Measurements from ENCODE around the gene MEI1.

DNA sequence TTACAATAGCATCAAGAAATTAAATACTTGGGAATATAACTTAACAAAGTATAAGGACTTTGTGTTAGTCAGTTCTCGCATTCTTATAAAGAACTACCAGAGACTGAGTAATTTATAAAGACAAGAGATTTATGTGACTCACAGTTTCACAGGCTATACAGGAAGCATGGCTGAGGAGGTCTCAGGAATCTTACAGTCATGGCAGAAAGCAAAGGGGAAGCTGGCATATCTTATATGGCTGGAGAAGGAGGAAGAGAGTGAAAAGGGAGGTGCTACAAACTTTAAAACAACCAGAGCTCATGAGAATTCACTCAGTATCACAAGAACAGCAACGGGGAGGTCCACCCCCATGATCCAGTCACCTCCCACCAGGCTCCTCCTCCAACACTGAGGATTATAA, 69.1 kb downstream of the MEI1 start:
- TF ChIP-seq, protein P1, sequence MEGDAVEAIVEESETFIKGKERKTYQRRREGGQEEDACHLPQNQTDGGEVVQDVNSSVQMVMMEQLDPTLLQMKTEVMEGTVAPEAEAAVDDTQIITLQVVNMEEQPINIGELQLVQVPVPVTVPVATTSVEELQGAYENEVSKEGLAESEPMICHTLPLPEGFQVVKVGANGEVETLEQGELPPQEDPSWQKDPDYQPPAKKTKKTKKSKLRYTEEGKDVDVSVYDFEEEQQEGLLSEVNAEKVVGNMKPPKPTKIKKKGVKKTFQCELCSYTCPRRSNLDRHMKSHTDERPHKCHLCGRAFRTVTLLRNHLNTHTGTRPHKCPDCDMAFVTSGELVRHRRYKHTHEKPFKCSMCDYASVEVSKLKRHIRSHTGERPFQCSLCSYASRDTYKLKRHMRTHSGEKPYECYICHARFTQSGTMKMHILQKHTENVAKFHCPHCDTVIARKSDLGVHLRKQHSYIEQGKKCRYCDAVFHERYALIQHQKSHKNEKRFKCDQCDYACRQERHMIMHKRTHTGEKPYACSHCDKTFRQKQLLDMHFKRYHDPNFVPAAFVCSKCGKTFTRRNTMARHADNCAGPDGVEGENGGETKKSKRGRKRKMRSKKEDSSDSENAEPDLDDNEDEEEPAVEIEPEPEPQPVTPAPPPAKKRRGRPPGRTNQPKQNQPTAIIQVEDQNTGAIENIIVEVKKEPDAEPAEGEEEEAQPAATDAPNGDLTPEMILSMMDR (IDR thresholded peaks at IDR 0.05; ENCODE audit: poor library complexity): no peak
- TF ChIP-seq EZH2 (IDR thresholded peaks at IDR 0.05; ENCODE audit: borderline replicate concordance) (no peak), EZH2phosphoT487 (IDR thresholded peaks at IDR 0.05; ENCODE audit: low read depth, severe bottlenecking, unreplicated experiment) (no peak)
